GM20431 (cell line): ENCODE data around the gene AIFM3.
"Not testable (repeated sequence)": the region's sequence is repeated elsewhere in the genome, so short reads cannot be mapped to it uniquely, and the experiment has no call there.

Source experiments
- in situ Hi-C: fragments of 300-500 bp; cut with MseI, MboI; formaldehyde crosslinking; loops from one replicate; pipeline ENCODE4 v1.15.0; 2020; ENCODE audit warnings: low sequenced_read_pairs; ENCODE audit not compliant: unreplicated experiment

AIFM3 gene

GRCh38 chr22:20957102-20957682 lies 9.9 kb upstream of the AIFM3 start:
- in situ Hi-C loops = no loop called here

GRCh38 chr22:20957683-20958431 lies 9.2 kb upstream of the AIFM3 start:
- in situ Hi-C loops = no loop called here

- in situ Hi-C loops = no loop called here
Observed at GRCh38 chr22:20959578-20960461, 7.2 kb upstream of the AIFM3 start.

GRCh38 chr22:20960609-20961008 lies 6.4 kb upstream of the AIFM3 start:
- in situ Hi-C loops = no loop called here

GRCh38 chr22:20962491-20962945 lies 4.5 kb upstream of the AIFM3 start:
- in situ Hi-C loops = no loop called here

GRCh38 chr22:20963201-20964052 lies 3.6 kb upstream of the AIFM3 start:
- in situ Hi-C loops = no loop called here

GRCh38 chr22:20964090-20964798 lies 2.8 kb upstream of the AIFM3 start:
- in situ Hi-C loops = no loop called here

- in situ Hi-C loops = no loop called here
Observed at GRCh38 chr22:20964799-20965103, 2.3 kb upstream of the AIFM3 start.

GRCh38 chr22:20965104-20965887 lies 1.8 kb upstream of the AIFM3 start:
- in situ Hi-C loops = no loop called here

- in situ Hi-C loops = no loop called here
Observed at GRCh38 chr22:20965888-20966855, 883 bp upstream of the AIFM3 start.

- in situ Hi-C loops = no loop called here
Observed at GRCh38 chr22:20967697-20968211, 699 bp downstream of the AIFM3 start.

- in situ Hi-C loops = no loop called here
Observed at GRCh38 chr22:20968281-20968977, 1.4 kb downstream of the AIFM3 start.

- in situ Hi-C loops = no loop called here
Observed at GRCh38 chr22:20970939-20971657, 4.0 kb downstream of the AIFM3 start.

- in situ Hi-C loops = not testable (repeated sequence)
Observed at GRCh38 chr22:20972014-20972694, 5.1 kb downstream of the AIFM3 start.

GRCh38 chr22:20972933-20973577 lies 6.0 kb downstream of the AIFM3 start:
- in situ Hi-C loops = no loop called here
